HG03342 (cell line): ENCODE data around the gene ACE2.

Experiments
- ATAC-seq: cut with Tn5 transposase; IDR thresholded peaks from one replicate; pipeline ENCODE4 v1.9.1; 2021; ENCODE audit warnings: mild to moderate bottlenecking, moderate library complexity; ENCODE audit not compliant: unreplicated experiment

The ACE2 gene

DNA sequence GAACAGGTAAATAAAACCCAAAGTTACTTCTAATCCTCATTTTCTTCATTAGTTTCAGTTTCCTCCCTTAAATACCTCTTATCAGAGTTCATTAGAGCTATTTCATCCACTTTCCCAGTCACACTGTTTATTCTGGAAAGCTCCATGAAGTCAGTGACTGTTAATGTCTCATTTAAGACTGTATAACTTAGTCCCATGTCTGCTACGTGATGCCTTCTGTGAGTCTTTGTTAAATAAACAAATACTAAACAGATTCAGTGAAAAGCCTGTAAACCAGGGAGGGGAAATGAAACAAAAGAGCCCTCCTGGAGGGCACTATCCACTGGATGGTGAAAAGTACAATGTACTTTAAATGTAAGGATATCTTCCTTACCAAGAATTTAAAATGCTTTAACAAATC, 24.7 kb downstream of the ACE2 start:
- no peak for ATAC-seq

DNA sequence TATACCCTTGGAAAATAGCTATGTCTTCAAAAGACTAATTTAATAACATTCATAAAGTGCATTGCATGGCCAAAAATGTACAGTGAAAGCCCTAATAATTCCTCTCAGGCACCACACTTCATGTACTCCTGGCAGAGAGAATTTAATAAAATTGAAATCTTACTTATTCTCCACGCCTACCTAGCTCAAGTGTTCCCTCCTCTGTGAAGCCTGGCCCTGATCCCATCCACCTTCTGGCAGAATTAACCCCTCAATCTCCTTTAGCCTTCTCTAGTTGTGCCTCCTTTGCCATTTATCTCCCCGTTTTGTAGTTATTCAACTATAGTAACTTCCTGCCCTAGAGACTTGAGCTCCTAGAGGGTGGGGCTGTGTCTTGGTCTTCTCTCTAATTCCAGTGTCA, 26.7 kb downstream of the ACE2 start:
- no peak for ATAC-seq

DNA sequence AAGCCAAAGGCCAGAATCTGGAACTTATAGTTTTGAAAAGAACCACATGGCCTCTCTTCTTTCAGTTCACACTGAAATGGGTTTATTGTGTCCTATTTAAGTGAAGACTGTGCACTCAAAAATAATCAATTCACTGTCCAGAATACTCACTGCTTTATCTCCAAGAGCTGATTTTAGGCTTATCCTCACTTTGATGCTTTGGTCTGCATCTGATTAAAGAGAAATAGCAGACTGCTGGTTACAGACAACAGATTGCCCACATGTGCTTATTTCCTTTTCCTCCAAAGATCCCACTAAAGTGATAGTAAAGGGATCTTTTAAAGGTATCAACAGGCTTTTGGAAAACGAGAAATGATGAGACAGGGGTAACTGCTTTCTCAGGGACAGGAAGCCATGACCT, 30.6 kb downstream of the ACE2 start:
- no peak for ATAC-seq

DNA sequence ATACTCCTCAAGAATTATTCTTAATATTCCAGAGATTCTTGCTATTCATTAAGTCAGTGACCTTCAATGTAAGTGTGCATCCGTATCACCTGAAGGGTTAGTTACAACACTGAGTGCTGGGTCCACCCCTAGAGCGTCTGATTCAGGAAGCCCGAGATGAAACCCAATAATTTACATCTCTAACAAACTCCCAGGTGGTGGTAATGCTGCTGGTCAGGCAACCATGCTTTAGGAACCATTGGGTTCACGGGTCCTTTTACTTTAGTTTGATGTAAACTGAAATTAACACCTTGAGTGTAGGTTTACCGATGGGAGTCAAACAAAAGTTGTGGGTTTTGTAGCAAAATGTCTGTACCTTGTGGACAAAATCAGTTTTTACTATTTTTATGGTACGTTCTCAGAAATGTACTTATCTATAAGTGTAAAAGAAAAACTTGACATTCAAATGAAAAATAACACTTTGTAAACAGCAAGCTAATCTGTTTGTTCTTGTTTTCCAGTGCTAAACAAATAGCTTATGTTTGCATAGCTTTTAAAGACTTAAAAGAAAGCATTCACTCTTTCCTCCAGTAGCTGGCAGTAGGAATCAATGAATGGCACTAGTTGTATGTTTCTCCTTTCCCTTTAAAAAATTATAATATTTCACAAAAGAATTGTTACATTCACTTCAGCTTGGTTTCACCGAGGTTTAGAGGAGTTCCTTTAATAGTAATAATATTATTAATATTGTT, 32.7 kb downstream of the ACE2 start:
- no peak for ATAC-seq

DNA sequence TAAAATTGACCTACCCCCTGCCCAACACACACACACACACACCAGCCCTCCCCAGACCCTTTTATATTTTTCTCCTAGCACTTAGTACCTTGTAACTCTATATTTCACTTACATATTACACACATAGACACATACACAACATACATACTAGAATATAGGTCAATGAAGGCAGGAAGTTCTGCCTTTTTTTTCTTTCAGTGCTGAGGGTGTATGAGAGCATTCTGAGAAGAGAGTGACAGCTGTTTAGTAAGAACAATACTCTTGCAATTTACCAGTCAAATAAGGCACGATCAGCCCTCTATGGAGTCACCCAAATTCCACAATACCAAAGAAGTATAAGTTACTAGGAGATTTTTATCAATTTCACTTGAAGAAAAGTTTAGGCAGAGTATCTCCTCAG, 33.5 kb downstream of the ACE2 start:
- no peak for ATAC-seq

DNA sequence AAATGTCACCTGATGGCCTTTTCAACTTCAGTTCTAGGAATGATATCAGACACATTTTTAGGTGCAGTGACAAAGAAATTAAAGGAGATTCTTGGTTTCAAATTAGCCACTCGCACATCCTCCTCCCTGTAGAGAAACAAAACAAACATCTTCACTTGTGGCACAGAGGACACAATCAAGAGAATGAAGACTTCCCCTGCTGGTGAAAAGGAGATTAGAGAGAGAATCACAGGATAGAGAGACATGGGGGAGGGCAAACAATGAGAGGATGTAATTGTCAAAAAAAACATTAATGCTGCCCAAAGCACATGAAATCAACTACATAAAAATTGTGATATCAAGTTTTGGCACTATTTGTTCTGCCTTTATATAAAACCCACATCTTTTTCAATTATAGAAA, 34.5 kb downstream of the ACE2 start:
- ATAC-seq, result no peak

DNA sequence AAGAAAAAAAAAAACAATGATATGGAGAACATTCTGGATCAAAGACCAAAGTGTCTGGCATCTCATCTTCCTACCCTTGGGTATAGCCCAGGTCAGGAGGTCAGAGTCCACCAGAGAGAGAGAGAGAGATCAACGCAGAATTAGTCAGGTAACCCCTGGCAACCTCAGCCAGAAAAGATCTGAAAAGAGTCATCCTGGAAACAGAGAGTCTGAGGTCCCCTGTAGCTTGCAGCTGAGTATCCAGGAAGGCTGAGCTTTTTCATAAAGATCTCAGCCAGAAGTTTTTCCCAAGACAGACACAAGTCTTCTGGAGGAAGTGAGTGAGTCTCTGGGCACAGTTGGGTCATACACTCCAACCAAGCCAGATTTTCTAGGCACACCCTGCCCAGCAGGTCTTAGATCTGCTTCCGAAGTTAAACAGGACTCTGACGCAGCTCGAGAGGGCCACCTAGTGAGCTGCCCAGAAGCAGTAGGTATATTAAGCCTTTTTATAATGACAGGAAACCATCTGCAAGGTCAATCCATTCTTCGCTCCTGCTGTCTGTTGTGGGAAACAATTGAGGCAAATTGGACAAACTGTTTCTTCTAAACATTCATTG, 35.7 kb downstream of the ACE2 start:
- peak; percentile 58 for ATAC-seq

DNA sequence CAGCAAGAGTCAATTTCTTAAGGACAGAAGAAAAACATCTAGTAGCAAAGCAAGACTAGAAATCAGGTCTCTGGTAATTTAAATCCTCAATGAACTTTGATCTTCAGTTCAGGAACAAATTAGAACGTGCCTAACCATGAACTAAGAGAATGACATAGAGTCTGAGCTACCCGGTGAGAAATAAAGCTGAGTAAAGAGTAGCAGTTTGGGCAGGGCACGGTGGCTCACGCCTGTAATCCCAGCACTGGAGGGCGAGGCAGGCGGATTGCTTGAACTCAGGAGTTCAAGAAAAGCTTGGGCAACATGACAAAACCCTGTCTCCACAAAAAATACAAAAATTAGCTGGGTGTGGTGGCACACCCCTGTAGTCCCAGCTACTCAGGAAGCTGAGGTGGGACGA, 37.7 kb downstream of the ACE2 start:
- no peak for ATAC-seq

DNA sequence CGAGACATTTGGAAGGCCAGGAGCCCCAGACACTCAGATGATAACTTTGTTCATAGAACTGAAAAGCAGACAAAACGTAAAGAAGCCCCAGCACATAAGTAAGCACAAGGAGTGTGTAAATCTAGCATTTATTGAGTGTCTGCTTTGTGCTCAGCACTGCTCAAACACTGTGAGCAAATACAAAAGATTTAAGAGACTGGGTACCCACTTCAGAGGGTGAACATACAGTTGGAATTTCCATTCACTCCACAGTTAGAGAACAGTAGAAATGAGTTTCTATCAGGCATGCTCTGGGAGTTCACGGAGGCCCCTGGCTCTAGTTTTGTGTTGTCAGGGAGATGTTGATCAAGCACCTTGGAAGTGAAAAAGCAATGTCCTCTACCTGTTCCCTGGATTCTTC, 39.8 kb downstream of the ACE2 start:
- no peak for ATAC-seq

DNA sequence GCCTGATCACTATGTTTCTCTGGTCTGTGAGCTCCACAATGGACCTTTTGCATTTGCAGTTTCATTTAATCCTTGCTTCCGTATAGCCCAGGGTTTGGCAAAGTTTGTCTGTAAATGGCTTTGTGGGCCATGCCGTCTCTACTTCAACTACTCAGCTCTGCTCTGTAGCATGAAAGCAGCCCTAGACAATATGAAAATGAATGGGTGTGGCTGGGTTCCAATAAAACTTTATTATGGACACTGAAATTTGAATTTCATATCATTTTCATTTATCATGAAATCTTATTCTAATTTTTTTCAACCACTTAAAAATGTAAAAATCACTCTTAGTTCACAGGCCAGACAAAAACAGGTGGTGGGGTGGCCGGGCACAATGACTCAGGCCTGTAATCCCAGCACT, 41.5 kb downstream of the ACE2 start:
- ATAC-seq, result no peak

DNA sequence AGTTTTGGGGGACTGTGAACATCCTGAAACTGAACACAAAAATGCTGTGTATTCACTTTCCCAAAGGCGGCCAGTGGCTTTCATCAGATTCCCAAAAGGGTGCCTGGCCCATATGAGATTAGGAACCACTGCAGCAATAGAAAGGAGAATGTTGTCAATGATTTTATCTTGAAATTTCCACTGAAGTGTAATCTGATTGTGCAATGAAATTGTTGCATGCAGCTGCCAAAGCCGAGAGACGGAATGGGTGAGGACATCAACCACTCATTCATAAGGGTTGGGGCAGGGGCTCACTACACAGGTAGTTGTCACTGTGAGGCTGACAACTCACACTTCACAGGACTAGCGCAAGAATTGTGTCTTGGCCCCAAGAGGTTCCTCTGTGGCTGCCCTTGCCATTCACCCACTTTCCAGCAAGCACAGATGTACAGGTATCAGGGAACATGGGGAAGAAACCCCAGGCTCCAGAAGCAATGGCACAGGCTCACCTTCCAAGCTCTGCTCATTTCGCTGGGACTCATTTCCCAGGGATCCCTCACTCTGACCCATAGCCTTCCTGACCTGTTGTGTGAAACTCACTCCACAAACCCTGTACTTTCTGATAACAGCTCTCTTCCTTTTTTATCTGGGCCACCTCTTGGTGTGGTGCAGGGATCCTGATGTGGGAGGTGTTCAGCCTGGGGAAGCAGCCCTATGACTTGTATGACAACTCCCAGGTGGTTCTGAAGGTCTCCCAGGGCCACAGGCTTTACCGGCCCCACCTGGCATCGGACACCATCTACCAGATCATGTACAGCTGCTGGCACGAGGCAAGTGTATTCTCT, 51.4 kb downstream of the ACE2 start:
- ATAC-seq, result no peak

DNA sequence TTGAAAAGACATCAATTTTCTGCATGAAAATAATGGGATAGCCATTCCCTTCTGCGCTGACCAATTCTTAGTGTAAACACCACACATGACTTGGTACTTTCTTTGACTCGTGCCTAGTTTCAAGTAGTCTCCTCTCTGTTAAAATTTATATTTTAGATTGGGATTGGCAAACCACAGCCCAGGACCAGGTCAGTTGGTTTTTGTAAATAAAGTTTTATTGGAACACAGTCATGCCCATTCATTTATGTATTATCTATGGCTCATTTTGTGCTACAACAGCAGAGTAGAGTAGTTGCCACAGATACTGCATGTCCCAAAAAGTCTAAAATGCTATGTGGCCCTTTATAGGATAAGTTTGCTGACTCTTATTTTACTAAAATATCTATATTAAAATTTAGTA, 53.4 kb downstream of the ACE2 start:
- ATAC-seq, result no peak

DNA sequence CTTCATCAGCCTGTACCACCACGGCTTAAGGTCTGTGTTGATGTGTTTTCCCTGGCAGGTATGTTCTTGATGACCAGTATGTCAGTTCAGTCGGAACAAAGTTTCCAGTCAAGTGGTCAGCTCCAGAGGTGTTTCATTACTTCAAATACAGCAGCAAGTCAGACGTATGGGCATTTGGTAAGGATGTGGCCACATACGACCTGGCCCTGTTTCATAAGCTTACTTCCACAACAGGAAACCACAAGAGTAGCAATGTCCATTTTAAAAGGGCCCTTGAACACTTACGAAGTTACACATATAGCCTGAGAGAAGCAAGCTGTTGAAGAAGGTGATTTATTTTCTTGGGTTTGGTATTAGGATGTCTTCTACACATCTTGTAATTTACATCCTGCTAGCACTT, 54.0 kb downstream of the ACE2 start:
- no peak for ATAC-seq

DNA sequence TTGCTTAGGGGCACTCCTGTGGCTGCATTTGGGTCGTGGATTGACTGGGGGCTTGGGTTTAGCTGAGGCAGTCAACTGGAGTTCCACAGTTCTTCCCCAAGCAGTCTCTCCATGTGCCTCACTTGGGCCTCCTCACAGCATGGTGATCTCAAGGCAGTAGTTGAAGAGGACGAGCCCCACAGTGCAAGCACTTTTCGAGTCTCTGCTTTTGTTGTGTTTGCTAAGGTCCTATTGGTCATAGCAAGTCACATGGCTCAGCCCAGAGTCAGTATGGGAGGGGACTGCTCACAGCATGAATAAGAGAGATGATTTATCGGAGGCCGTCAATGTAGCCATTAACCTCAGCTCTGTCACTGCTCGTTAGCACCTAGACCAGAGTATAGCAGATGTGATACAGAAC, 70.4 kb downstream of the ACE2 start:
- ATAC-seq, result no peak

DNA sequence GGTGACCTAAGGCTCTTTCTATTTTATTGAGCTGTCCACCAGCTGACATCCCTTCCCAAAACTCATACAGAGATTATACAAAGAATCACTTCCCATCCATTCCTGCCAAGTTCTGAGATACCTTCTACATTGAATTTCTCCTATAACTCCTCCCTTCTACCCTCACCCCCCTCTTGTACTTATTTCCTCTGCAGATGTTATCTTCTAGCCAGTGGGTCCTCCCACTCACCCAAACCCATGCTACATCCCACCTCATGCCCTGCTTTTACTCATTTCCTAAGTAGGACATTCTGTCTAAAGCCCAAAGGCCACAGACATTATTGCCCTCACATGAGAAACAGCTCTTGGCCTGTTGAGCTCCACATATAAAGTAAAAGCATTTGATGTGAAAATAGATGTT, 71.6 kb downstream of the ACE2 start:
- ATAC-seq, result no peak

DNA sequence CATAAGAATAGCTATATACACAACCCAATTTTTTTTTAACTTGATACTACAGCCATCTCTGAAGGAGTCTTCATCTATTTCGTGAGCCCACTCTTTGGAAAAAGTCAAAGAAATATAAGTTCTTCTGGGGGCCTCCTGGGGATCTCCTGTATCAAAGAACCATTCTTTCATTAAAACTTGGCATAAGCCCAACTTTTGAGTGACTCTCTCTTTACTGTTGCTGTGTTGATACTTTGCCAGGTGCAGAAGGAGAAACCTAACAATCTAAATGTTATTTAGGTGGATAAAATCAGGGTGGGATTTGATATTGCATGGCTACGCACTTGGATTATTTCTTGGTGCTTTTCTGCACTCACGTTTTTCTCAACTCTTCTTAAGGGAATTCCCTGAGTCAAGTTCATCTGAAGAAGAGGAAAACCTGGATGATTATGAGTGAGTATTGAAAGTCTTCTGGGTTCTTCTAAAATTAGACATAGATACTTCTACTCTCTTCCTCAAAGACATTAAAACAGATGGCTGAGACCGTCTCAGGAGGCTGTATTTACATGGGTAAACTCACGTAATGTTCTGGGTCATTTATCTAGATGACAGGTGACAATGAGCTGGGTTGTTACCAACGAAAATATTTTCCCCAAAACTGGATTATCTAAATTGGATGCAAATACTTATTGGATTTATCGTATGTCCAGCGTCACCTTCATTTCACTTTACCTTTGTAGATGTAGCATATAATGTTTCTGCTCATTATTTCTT, 74.9 kb downstream of the ACE2 start:
- no peak for ATAC-seq

DNA sequence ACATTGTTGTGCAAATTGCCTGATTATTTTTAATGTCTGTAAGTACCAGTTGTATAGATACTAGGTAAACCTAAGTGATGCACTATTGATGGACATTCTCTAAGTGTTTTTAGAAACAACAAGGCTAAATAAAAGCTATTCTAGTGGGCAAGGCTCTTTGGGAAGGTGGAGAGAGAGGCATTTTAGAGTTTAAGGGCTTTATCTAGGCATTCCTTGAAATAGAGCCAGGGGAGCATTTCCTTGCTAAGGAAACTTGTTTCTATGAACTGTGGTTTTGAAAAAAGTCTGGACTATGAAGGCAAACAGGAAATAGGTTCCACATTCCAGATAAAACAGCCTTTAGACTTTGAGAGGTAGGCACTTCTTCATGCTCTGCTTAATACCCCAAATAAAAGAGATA, 76.3 kb downstream of the ACE2 start:
- no peak for ATAC-seq

DNA sequence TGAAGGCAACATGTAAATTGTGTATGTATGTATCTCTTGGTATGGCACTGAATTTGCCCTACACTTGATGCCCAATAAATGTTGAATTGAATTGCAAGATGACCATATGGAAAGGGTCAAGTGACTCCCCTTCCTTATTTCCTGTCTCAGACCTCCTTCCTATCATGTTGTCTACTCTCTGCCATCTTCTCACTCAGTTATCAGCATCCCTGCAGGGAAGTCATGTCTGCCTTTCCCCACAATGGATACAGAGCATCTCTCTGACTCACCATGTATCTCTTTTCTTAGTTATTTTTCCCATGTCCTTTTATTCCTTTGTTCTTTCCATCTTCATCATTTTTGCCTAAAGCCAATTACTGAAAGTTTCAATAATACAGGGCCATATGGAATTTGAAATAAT, 77.7 kb downstream of the ACE2 start:
- no peak for ATAC-seq

DNA sequence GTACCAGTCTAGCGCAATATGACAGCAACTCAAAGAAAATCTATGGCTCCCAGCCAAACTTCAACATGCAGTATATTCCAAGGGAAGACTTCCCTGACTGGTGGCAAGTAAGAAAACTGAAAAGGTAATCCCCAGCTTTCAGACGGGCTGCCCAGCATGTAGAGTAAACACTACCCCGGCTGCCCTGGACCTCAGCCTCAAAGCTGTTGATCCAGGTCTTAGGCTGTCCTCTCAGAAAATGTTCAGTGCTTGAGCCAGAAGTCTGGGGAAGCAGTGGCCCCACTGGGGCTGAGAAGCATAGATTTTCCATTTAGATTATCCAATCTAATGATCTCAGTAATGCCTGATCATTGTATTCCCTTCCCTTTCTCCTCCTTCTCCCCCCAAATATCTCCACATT, 78.3 kb downstream of the ACE2 start:
- ATAC-seq, result no peak

DNA sequence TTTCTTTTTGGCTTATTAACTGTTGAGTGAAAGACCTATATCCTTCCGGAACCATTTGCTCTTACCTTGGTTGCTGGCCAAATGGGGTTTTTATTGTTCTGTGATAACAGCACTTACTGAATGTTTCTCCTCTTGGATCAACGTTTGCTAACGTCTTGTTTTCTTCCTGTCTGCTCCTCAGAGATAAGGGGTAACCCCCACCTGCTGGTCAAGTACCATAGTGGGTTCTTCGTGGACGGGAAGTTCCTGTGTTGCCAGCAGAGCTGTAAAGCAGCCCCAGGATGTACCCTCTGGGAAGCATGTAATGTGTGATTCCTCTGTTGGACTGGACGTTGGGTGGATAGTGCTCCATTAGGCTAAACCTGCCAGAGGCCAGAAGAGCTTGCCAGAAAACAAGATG, 84.8 kb downstream of the ACE2 start:
- ATAC-seq, result no peak

DNA sequence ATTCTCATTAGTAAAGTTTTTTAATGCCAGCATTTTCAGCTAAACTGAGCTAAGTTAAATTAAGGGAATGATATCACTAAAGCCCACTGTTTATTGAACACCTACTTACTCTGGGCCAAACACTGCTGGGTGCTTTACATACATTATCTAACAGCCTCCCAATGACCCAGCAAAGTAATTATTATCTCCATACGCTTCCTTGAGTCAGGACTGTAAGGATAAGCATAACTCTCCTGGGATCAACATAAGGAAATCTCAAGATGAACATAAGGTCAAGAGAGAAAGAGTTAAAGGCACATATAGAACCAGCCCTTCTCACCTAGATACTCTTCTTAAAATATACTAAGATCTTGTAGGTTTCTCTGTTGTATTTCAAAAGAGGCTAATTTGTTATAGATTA, 86.5 kb downstream of the ACE2 start:
- no peak for ATAC-seq
